Esophagus muscularis mucosa (tissue), 4 donors: ENCODE data around the gene PSEN1.

ENCODE experiments used
- CTCF ChIP-seq, 3 experiments: fragments of 200-600 bp in 2 of 3; fragments of 450-650 bp in 1 of 3; sonication (generic) in 2 of 3; IDR thresholded peaks; one replicate each; pipeline ENCODE4 v1.5.1; 2017 to 2019; ENCODE audit warnings: antibody characterized with exemption in 3 of 3, mild to moderate bottlenecking in 2 of 3, moderate library complexity in 1 of 3
- EP300 ChIP-seq: sonication (generic); formaldehyde crosslinking; IDR thresholded peaks from one replicate; pipeline ENCODE4 v1.6.1; 2017; ENCODE audit warnings: antibody characterized with exemption
- POLR2AphosphoS5 ChIP-seq, 2 donors: sonication (generic); formaldehyde crosslinking; IDR thresholded peaks; one replicate each; pipeline ENCODE4 v1.6.1; 2017; ENCODE audit warnings: antibody characterized with exemption in 2 of 2

GRCh38 chr14:73173092-73173735 lies 36.9 kb downstream of the PSEN1 start:
- TF ChIP-seq EP300 (no peak), POLR2AphosphoS5 (IDR thresholded peaks at IDR 0.05) (no peak), CTCF (IDR thresholded peaks at IDR 0.05) (peak; percentile 36 to 50 (median 41))
